GM19328 (cell line): ENCODE measurements around the gene HOXA3.

Experiments used
- ATAC-seq: cut with Tn5 transposase; IDR thresholded peaks from one replicate; pipeline ENCODE4 v1.9.1; 2021; ENCODE audit warnings: mild to moderate bottlenecking, moderate library complexity; ENCODE audit not compliant: unreplicated experiment

HOXA3 gene

DNA sequence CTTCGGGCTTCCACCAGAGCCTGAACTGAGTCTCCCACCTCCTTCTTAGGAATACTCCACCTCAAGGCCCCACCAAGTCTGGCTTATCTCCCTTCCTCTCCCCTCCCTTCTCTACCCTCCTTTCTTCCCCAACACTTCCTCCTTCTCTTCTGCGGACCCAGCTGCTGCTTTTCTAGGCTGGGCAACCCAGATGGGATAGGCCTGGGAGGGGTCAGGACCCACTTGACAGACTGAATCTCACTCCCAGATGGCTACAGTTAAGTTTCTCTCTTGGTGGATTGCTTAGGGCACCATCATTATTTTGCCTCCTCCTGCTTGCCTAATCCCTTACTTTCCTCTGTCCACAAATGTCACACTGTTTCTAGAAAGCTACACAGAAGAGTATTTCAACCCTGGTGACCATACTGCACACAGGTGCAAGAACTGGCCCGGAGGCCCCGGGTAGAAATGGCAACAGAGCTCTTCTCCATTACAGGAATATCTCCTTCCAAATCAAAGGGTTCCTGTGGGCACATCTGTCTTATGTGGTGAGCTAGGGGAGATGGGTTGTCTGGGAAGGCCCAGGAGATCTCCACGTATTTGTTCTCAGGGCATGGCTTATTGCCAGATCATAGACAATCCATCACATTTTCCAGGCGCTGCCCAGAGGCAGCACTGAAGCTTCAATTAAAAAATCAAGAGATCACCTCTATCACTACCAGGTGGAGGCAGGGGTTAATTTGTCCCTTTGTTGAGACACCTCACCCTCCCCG lies 37.8 kb upstream of the HOXA3 start:
- ATAC-seq, result no peak

- ATAC-seq, result no peak
Measured at GRCh38 chr7:27189295-27189996, 37.1 kb upstream of the HOXA3 start.

GRCh38 chr7:27188386-27189294 lies 36.3 kb upstream of the HOXA3 start:
- ATAC-seq, result no peak

- ATAC-seq, result no peak
Measured at GRCh38 chr7:27187475-27188385, 35.3 kb upstream of the HOXA3 start.

DNA sequence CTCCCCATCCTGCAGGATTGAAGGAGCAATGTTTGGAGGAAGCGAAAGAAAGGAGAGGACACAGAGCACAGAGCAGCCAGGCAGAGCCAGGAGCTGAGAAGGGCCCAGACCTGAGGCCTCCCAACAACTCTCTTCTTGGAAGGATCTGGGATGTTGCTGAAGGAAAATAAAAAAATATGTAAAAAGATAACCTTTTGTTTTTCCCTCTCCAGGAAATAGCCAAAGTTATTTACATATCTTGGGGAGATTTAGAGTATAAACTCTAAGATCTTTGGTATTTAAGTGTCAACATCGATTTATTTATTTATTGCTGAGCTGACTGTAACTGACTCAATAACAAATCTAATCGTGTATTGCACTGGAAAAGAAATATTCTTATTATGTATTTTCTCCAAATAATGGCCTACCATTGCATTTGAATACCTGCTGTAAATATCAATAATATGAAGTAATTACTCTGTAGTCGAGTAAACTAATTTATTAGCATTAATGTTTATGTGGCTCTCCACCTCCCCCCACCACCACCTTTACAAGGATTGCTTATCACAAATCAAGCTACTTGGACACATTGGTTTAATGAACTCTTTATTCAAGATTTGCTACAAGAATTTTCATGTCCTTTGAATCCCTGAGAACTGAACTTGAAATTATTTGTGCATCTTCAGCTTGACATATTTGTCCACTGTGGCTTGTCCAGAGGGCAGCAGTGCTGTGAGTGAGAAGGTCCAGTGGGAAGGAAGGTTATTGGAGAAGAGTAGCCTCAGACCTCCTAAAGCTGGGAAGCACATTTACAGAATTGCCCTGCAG lies 34.5 kb upstream of the HOXA3 start:
- ATAC-seq, result no peak

DNA sequence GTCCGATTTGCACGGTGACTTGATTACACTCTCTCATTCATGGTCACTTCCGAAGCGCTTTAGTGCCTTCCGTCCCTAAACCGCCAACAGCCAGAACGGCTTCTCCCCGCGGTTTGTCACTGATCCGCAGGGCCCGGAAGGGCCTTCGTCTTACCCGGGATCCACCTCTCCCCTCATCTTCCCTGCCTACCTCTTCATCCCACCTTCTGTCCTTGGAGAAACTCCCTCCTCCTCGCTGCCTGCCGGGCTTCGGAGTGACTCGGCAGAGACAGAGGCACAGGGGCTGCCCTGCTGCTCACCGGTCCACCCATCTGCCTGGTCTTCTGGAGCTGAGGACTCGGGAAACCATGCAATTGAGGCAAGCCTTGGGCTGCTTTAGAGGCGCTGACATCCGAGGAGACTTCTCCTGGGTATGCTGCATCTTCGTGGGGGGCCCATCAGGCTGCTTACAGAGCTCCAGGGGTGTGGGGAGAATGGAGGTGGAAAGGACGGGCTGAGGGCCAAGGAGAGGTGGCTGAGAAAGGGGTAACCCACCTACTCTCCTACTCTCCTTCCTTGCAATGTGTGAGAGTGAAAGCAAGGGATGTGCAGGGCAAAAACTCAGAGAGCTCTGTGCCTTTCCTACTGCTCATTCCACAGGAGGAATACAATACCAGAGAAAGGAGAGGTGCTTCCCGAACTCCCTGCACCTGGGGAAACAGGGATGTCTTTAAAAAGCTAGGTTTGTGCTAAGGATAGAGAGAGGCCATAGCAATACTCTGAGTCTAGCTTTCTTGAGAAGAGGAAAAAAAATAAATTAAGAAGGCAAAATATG lies 33.7 kb upstream of the HOXA3 start:
- no peak for ATAC-seq

GRCh38 chr7:27185013-27185853 lies 32.9 kb upstream of the HOXA3 start, which contains the start of gene HOXA11:
Gene HOXA11, minus strand, starts transcription at chr7:27185232. Its CDS starts 88 bp downstream, at chr7:27185144.
- no peak for ATAC-seq

GRCh38 chr7:27184337-27185012 lies 32.1 kb upstream of the HOXA3 start:
- no peak for ATAC-seq

DNA sequence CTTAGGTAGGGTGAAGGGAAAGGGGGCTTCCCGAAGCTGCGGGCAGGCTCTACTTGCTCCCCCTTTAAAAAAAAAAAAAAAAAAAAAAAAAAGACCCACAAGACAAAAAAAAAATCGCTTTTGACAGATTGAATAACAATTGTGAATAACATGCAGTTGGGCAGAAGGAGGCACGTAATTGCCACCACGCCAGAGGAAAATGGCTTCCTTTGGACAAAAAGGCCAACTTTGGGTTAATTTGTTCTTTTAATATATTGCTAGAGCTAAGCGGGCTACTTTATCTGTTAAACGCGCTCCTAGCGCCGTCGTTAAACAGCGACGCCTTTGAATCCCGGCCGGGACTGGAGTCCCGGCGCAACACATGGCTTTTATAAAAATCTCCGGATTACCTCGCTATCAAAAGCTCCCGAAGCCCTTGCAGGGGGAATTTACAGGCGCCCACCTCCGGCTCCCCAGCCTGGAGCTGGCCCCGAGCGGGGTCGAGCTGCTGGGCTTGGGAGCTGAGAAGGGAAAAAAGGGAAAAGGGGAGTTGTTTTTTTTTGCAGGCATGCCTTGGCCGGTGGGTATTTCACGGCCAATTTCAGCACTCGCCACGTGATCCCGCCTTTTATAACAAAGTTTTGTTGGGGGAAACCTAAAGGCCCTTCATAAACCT lies 31.4 kb upstream of the HOXA3 start:
- no peak for ATAC-seq

DNA sequence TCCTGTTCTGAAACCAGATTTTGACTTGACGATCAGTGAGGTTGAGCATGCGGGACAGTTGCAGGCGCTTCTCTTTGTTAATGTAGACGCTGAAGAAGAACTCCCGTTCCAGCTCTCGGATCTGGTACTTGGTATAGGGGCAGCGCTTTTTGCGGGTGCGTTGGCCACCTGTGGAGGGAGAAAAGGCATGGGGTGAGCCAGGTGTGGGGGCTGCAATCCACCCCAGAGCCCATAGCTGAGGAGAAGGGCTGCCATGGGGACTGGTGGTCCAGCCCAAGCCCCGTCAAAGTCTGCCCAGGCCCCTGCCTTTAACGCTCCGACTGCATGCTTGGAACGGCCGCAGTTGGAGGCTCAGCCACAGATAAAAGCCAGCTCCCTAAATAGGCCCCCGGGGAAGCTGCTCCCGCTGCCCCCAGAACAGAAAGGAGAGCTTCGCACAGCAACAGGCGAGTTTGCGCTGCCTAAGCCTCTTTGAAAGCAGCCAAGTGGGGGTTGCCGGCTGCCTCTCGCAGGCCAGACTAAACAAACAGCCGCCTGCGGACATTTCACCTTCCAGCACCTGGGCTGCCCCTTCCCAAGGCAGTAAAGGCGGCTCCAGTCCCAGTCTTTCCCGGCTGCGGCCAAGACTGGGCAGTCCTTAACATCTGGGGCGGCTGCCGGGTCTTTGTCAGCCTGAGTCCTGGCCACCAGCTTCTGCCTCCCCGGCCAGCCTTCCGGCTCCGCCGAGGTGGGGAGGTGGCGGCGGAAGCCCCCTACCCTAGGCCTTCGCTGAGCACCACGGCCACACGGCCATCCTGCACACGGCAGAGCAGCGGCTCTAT lies 30.7 kb upstream of the HOXA3 start:
- ATAC-seq, result no peak

GRCh38 chr7:27182285-27182841 lies 30.0 kb upstream of the HOXA3 start:
- no peak for ATAC-seq

DNA sequence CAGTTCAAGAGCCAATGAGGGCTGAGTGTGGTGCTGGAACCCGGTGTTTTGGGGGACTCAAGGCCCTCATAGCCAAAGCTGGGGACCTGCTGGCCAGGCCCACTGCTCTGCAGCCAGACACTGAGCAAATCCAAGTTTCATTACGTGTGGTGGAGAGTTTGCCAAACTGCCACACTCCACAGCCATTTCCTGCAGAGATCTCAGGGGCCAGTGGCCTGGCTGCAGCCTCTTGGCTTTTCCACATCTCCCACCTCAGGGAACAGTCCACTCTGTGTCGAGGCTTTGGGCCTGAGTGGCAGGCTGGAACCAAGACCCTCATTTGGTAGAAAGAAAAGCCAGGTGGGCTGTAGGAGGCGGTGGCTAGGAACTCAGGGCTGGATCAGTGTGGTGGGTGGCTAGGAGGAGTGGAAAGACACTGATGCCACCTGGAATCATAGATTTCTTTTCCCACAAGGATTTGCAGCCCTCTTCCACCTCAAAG lies 29.5 kb upstream of the HOXA3 start:
- ATAC-seq, result no peak

DNA sequence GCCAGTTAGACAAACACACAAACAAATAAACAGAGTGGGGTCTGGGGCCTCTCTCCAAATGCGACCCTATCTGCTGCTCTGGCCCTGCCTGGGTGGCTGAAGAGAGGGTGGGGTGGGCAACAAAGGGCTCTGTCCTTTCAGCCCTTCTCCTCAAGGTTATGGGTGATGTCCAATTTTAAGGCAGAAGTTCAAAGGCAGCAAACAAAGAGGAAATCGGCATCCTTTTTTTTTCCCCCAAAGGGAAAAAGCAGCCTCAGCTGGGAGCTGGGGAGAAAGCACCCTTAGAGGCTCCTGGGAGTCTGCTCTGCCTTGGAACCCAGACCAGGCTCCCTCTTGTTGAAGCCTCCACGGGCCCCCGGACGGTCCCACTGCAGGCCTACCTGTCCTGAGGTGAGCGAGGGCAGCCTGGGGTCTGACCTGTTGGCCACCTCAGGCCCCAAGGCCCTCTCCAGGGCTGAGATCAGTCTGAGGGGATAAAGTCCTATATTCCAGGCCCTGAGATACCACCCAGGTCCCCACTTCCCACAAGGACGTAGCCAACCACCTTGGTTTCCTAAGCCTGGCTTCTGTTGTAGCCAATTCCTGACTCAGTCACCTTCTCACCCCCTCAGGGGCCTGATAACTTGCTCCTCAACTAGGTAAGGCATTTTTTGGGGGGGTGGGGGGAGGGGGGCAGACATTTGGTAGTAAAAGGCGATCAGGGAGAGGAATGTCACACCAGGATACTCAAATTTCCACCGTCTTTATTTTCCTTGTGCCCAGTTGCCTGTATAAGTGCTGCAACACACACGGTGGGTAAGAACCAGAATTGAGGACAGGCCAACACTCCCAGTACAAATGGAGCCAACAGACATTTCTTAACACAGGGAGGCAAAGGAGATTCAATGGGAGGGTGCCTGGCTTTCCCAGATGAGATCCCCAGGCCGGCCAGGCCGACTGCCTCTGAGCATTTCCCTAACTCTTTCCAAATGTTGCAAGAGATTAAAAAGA lies 28.3 kb upstream of the HOXA3 start:
- no peak for ATAC-seq
